Measurements from ENCODE around the gene VSIR. TPM values are rescaled to one million over a fixed set of nuclear protein-coding genes. Genes with fewer than 3 reads are reported as not detected.

Gene VSIR
- total and polyA plus RNA-seq, 10 donors: 34.5 to 512 (median 299) TPM

DNA sequence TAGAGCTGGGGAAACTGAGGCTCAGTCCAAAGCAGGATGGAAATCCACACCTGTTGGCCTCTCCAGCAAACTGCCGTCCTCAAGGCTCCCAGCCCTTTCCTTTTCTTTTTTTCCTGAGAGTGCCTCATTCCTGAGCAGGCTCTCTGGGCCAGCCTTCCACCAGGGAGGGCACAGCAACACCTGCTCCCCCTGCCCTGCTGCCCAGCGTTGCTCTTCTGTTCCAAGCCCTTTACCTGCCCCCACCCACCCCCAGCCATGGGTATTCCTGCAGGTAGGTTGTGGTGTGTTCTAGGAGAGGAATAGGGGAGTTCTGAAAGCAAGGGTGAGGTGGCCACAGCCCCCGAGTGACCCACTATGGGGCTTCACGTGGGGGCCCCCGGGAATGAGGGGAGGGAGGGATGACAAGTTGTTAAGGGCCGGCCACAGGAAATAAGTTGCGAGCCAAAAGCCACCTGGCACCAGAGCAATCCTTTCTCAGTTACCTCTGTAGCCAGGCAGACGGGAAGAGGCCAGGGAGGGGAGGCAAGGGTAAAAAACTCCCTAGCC, 19.3 kb downstream of the VSIR start:
- peak overlapping the region; percentile 66 to 98 (median 93) for H3K27ac ChIP-seq
- TF ChIP-seq POLR2AphosphoS5 (IDR thresholded peaks at IDR 0.05): peak in 1 of 3 donors; percentile 48
- TF ChIP-seq, protein P1, sequence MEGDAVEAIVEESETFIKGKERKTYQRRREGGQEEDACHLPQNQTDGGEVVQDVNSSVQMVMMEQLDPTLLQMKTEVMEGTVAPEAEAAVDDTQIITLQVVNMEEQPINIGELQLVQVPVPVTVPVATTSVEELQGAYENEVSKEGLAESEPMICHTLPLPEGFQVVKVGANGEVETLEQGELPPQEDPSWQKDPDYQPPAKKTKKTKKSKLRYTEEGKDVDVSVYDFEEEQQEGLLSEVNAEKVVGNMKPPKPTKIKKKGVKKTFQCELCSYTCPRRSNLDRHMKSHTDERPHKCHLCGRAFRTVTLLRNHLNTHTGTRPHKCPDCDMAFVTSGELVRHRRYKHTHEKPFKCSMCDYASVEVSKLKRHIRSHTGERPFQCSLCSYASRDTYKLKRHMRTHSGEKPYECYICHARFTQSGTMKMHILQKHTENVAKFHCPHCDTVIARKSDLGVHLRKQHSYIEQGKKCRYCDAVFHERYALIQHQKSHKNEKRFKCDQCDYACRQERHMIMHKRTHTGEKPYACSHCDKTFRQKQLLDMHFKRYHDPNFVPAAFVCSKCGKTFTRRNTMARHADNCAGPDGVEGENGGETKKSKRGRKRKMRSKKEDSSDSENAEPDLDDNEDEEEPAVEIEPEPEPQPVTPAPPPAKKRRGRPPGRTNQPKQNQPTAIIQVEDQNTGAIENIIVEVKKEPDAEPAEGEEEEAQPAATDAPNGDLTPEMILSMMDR (IDR thresholded peaks at IDR 0.05 in 8 of 11, conservative IDR thresholded peaks at IDR 0.05 in 3 of 11): no peak
- peaks cover 0 to 97% (median 52%) of the 10 kb centered on the region in 6 donors for H3K36me3 ChIP-seq

DNA sequence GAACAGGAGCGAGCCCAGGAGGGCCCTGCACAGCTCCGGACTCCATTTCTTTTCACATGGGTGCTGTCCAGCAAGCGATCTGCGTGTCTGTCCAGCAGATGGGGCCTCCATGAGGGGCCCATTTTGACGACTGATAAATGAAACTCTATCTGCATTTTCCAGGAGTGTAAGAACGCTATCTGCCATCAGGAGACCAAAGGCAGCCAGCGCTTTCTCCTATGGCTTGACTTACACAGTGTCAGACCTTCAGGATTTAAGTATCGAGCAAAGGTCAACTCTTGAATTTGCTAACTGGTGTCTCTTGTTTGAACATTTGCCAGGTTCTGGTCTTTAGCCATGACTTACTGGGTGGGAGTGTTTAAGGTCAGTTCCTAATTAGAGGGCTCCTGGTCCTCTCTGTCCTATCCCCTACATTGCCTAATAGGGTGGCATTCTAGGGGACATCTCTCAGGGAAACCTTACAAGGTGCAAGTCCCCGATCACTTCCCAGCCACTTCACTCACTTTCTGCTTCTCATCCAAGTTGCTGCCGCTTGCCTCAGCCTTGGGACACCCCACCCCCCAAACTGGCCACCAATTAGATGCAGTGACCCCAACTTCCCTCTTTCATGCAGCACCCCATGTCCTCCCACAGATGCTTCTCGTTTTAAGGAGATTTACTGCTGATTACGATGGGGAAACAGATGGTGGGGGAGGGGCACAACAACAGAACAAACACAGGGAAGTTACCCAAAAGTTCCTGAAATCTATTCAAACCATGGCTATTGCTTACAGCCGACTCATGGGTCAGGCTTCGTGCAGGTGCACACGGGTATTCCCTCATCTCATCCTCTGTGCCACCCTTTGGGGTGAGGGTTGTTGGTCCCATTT, 20.0 kb downstream of the VSIR start:
- Histone ChIP-seq H3K4me3 (peak overlapping the region in 1 of 8 donors; percentile 50), H3K36me3 (peaks cover 0 to 94% (median 45%) of the 10 kb centered on the region in 6 donors), H3K9me3 (no peaks in the 10 kb centered on the region), H3K4me1 (peaks cover 67 to 100% (median 98%) of the 10 kb centered on the region in 6 donors), H3K27me3 (replicated peaks in 1 of 7) (no peaks in the 10 kb centered on the region), H3K27ac (peak overlapping the region; percentile 66 to 98 (median 93))
- intact Hi-C loops (cut with DNase I; ENCODE audit: low total_unique reads): no loop called here
- TF ChIP-seq, protein P1 (IDR thresholded peaks at IDR 0.05 in 8 of 11, conservative IDR thresholded peaks at IDR 0.05 in 3 of 11): peak in 2 of 11 experiments; percentile 14 to 32
- no peak for TF ChIP-seq POLR2A (IDR thresholded peaks at IDR 0.05)
- peak in 2 of 3 donors; percentile 67 to 93 for TF ChIP-seq POLR2AphosphoS5 (IDR thresholded peaks at IDR 0.05)
- 52 to 62% (median 60%) methylated on average over 15 of the region's 15 CpGs for WGBS, 5 donors
- DNase-seq: peak; percentile 90

More for the DNA sequence above, 19.3 kb downstream of the VSIR start:
- no peaks in the 10 kb centered on the region for H3K9me3 ChIP-seq
- intact Hi-C loops (cut with DNase I; ENCODE audit: low total_unique reads): no loop called here
- WGBS, 5 donors: 33 to 49% (median 37%) methylated on average over 8 of the region's 8 CpGs
- DNase-seq: peak; percentile 78
- H3K4me3 ChIP-seq: peak overlapping the region in 1 of 8 donors; percentile 50
- no peaks in the 10 kb centered on the region for H3K27me3 ChIP-seq (replicated peaks in 1 of 7)
- peaks cover 62 to 100% (median 98%) of the 10 kb centered on the region in 6 donors for H3K4me1 ChIP-seq

DNA sequence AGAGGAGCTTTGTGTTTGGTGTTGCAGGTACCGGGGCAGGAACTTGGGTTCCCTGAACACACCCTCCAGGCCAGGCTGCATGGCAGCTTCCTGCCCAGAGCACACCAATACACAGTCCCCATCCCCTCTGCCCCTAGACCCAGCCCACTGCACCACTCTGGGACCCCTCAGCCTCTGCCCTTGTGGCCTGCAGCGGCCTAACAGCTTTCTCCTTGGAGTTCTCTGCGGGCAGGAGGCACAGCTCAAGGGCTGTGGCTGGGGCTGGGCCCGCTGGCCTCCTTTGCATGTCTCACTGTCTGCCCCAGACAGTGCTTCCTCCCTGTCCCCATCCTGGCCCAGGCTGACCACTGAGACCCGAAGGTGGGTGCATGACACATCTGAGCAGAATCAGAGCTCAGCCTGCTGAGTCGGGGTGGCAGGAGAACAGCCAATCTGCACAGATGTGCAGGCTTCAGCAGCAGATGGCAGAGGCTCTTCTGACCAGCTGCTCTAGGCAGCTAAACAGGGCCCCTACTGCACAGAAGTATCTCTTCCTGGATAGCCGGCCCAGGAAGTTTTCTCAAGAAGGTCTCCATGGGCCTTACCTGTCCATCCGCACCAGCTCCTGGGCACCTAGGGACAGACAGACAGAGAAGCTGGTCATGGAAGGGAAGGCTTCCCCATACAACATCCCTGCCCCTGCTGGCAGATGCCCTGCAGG, 20.8 kb downstream of the VSIR start:
- H3K36me3 ChIP-seq: peaks cover 0 to 86% (median 39%) of the 10 kb centered on the region in 6 donors
- no peaks in the 10 kb centered on the region for H3K27me3 ChIP-seq (replicated peaks in 1 of 7)
- peak; percentile 84 for DNase-seq
- peaks cover 71 to 100% (median 98%) of the 10 kb centered on the region in 6 donors for H3K4me1 ChIP-seq
- WGBS, 5 donors: 34 to 55% (median 48%) methylated on average over 7 to 8 of the region's 8 CpGs
- intact Hi-C loops (cut with DNase I; ENCODE audit: low total_unique reads): no loop called here
- H3K4me3 ChIP-seq: peak overlapping the region in 1 of 8 donors; percentile 50
- TF ChIP-seq POLR2A (IDR thresholded peaks at IDR 0.05) (no peak), POLR2AphosphoS5 (IDR thresholded peaks at IDR 0.05) (peak; percentile 56 to 79 (median 58))
- TF ChIP-seq, protein P1 (IDR thresholded peaks at IDR 0.05 in 8 of 11, conservative IDR thresholded peaks at IDR 0.05 in 3 of 11): no peak
- H3K9me3 ChIP-seq: no peaks in the 10 kb centered on the region
- peak overlapping the region; percentile 66 to 98 (median 93) for H3K27ac ChIP-seq
